HCT116 (cell line): ENCODE results near the gene CACNG6.

ENCODE experiments used
- ATF3 ChIP-seq: IDR thresholded peaks from 2 replicates; pipeline ENCODE4 v1.6.1; 2012
- EGR1 ChIP-seq: IDR thresholded peaks from 2 replicates; pipeline ENCODE4 v1.6.1; 2012; ENCODE audit warnings: low read depth
- EZH2 ChIP-seq: fragments of 200-600 bp; sonication (generic); IDR thresholded peaks from 2 replicates; pipeline ENCODE4 v1.6.1; 2017; ENCODE audit warnings: antibody characterized with exemption, mixed run types
- EZH2phosphoT487 ChIP-seq: fragments of 200-600 bp; IDR thresholded peaks from 2 replicates; pipeline ENCODE4 v1.6.1; 2018; ENCODE audit warnings: antibody characterized with exemption, borderline replicate concordance
- FOSL1 ChIP-seq: IDR thresholded peaks from 2 replicates; pipeline ENCODE4 v1.6.1; 2012; ENCODE audit warnings: low read depth
- POLR2A ChIP-seq: IDR thresholded peaks from 2 replicates; pipeline ENCODE4 v1.7.0; 2011; ENCODE audit warnings: borderline replicate concordance; ENCODE audit not compliant: insufficient read depth, insufficient read length; ENCODE audit errors: extremely low read depth
- POLR2AphosphoS5 ChIP-seq: IDR thresholded peaks from 2 replicates; pipeline ENCODE4 v1.6.1; 2011; ENCODE audit warnings: mild to moderate bottlenecking, low read depth, low read length, moderate library complexity
- SIN3A ChIP-seq: IDR thresholded peaks from 2 replicates; pipeline ENCODE4 v1.6.1; 2012; ENCODE audit warnings: low read depth
- SP1 ChIP-seq: IDR thresholded peaks from 2 replicates; pipeline ENCODE4 v1.6.1; 2012; ENCODE audit warnings: low read depth
- ZFX ChIP-seq: fragments of 450-650 bp; IDR thresholded peaks from 2 replicates; pipeline ENCODE4 v1.6.1; 2017
- TF ChIP-seq, protein P1 (sequence below), 3 experiments: fragments of 200-600 bp in 1 of 3; sonication (generic) in 1 of 3; IDR thresholded peaks in 2 of 3; conservative IDR thresholded peaks in 1 of 3; 2 replicates each; pipeline ENCODE4 v1.5.1; 2012 to 2017; ENCODE audit warnings: low read depth in 2 of 3, low read length in 2 of 3, antibody characterized with exemption in 1 of 3, borderline replicate concordance in 1 of 3, control low read depth in 1 of 3, mild to moderate bottlenecking in 1 of 3, mixed read lengths in 1 of 3, mixed run types in 1 of 3, moderate library complexity in 1 of 3; ENCODE audit not compliant: insufficient read depth in 1 of 3

DNA sequence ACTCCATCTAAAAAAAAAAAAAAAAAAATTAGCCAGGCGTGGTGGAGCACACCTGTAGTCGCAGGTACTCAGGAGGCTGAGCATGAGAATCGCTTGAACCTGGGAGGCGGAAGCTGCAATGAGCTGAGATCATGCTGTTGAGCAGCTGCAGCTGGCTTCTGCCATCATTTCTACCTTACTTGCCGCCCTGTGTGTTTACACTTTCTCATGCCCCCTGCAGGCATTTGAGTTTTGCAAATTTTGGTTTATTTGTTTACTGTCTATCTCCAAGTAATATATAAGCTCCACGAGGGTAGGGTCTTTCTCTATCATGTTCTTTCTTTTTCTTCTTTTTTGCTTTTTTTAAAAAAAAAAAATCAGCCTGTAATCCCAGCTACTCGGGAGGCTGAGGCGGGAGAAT lies 18.0 kb downstream of the CACNG6 start:
- TF ChIP-seq EGR1, result no peak
- TF ChIP-seq SIN3A, result no peak
- TF ChIP-seq, protein P1, sequence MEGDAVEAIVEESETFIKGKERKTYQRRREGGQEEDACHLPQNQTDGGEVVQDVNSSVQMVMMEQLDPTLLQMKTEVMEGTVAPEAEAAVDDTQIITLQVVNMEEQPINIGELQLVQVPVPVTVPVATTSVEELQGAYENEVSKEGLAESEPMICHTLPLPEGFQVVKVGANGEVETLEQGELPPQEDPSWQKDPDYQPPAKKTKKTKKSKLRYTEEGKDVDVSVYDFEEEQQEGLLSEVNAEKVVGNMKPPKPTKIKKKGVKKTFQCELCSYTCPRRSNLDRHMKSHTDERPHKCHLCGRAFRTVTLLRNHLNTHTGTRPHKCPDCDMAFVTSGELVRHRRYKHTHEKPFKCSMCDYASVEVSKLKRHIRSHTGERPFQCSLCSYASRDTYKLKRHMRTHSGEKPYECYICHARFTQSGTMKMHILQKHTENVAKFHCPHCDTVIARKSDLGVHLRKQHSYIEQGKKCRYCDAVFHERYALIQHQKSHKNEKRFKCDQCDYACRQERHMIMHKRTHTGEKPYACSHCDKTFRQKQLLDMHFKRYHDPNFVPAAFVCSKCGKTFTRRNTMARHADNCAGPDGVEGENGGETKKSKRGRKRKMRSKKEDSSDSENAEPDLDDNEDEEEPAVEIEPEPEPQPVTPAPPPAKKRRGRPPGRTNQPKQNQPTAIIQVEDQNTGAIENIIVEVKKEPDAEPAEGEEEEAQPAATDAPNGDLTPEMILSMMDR (IDR thresholded peaks at IDR 0.05 in 2 of 3, conservative IDR thresholded peaks at IDR 0.05 in 1 of 3; ENCODE audit: borderline replicate concordance in 1 of 3, insufficient read depth in 1 of 3, low read depth in 2 of 3, low read length in 2 of 3), result no peak
- TF ChIP-seq POLR2AphosphoS5, result no peak
- no peak for TF ChIP-seq SP1
- TF ChIP-seq ZFX, result no peak
- TF ChIP-seq ATF3, result no peak
- no peak for TF ChIP-seq POLR2A
- TF ChIP-seq FOSL1, result no peak
- TF ChIP-seq EZH2, result no peak
- no peak for TF ChIP-seq EZH2phosphoT487
